Kasumi-1 (cell line): ENCODE results near the gene PRPF38B.
"Not testable (repeated sequence)": the region's sequence is repeated elsewhere in the genome, so short reads cannot be mapped to it uniquely, and the experiment has no call there.

Experiments used
- DNase-seq, 2 experiments: peaks; one replicate each; lab custom pipeline; 2025; lab: John Stamatoyannopoulos, UW

PRPF38B gene

GRCh38 chr1:108691942-108692723, at the start of gene PRPF38B:
Gene PRPF38B, plus strand, starts transcription at chr1:108692310. Its CDS starts 282 bp downstream, at chr1:108692592.
- peak; percentile 91 to 94 for DNase-seq

GRCh38 chr1:108643492-108644335, 48.4 kb upstream of the PRPF38B start:
- DNase-seq = peak; percentile 76 to 79

GRCh38 chr1:108644984-108645383, 47.1 kb upstream of the PRPF38B start:
- DNase-seq = peak in 1 of 2 experiments; percentile 18

GRCh38 chr1:108645564-108646184, 46.4 kb upstream of the PRPF38B start:
- peak in 1 of 2 experiments; percentile 14 for DNase-seq

- no peak for DNase-seq
Measured at GRCh38 chr1:108646265-108646647, 45.9 kb upstream of the PRPF38B start.

GRCh38 chr1:108646648-108647269, 45.4 kb upstream of the PRPF38B start:
- DNase-seq = peak; percentile 98 to 99

GRCh38 chr1:108653431-108654105, 38.5 kb upstream of the PRPF38B start:
- no peak for DNase-seq

- no peak for DNase-seq
Measured at GRCh38 chr1:108657356-108658080, 34.6 kb upstream of the PRPF38B start.

GRCh38 chr1:108661030-108661609, 31.0 kb upstream of the PRPF38B start, which contains the start of gene HENMT1:
Gene HENMT1, minus strand, starts transcription at chr1:108661093. Its CDS starts 1,209 bp downstream, at chr1:108659884.
- peak; percentile 71 to 84 for DNase-seq

- DNase-seq = no peak
Measured at GRCh38 chr1:108663074-108663473, 29.0 kb upstream of the PRPF38B start.

GRCh38 chr1:108664481-108664880, 27.6 kb upstream of the PRPF38B start:
- peak; percentile 37 to 44 for DNase-seq

GRCh38 chr1:108665067-108665466, 27.0 kb upstream of the PRPF38B start:
- DNase-seq = no peak

GRCh38 chr1:108665771-108666170, 26.3 kb upstream of the PRPF38B start:
- no peak for DNase-seq

GRCh38 chr1:108667422-108667821, 24.7 kb upstream of the PRPF38B start:
- not testable (repeated sequence) for DNase-seq

- DNase-seq = no peak
Measured at GRCh38 chr1:108668777-108669176, 23.3 kb upstream of the PRPF38B start.

- no peak for DNase-seq
Measured at GRCh38 chr1:108669679-108670078, 22.4 kb upstream of the PRPF38B start.

- DNase-seq = no peak
Measured at GRCh38 chr1:108670131-108670773, 21.9 kb upstream of the PRPF38B start.

- DNase-seq = peak; percentile 42
Measured at GRCh38 chr1:108671143-108671542, 21.0 kb upstream of the PRPF38B start.

- no peak for DNase-seq
Measured at GRCh38 chr1:108678706-108679105, 13.4 kb upstream of the PRPF38B start.
